GM12878 (cell line): ENCODE measurements around the gene R3HDM2. TPM values are rescaled to one million over a fixed set of nuclear protein-coding genes. Genes with fewer than 3 reads are reported as not detected.

Experiments used
- ATAC-seq: fragments of 200-7000 bp; cut with Tn5 transposase; 3 replicates; pipeline ENCODE4 v1.9.1; 2020; ENCODE audit warnings: mild to moderate bottlenecking, moderate library complexity
- BruUV-seq: library from RNA; stranded (reverse); fragments of 400-500 nt; replicated peaks from 2 replicates; lab custom pipeline; 2021; lab: Mats Ljungman, UMichigan
- CTCF ChIA-PET: fragments of 300-600 bp; sonication (Branson Sonifier 250); formaldehyde crosslinking; extraction: SDS; loops from one replicate; lab custom pipeline; 2021; ENCODE audit warnings: inconsistent platforms; lab: Yijun Ruan, JAX
- POLR2A ChIA-PET: fragments of 350-600 bp; formaldehyde crosslinking; extraction: SDS; loops from one replicate; lab custom pipeline; 2021; ENCODE audit warnings: inconsistent platforms; lab: Charles Lee
- RAD21 ChIA-PET: fragments of 300-600 bp; sonication (Branson Sonifier 250); formaldehyde crosslinking; loops from one replicate; lab custom pipeline; 2023; ENCODE audit warnings: antibody characterized with exemption; ENCODE audit not compliant: unreplicated experiment; lab: Charles Lee
- SMC1A ChIA-PET: fragments of 300-600 bp; sonication (Branson Sonifier 250); formaldehyde crosslinking; loops from one replicate; lab custom pipeline; 2023; ENCODE audit not compliant: unreplicated experiment, uncharacterized antibody; lab: Charles Lee
- DNase-seq: peaks from one replicate; pipeline ENCODE4 v3.0.0-alpha.2; 2011; ENCODE audit warnings: low read depth, low spot score
- FAIRE-seq: peaks from 3 replicates; lab custom pipeline; 2011; peaks lifted over from hg19 to GRCh38; lab: Jason Lieb, UNC
- H2AFZ ChIP-seq: 2 replicates; pipeline ENCODE4 v1.6.0; 2011; ENCODE audit warnings: low read depth, low read length, control low read depth; ENCODE audit not compliant: control insufficient read depth
- H3K27ac ChIP-seq: 2 replicates; pipeline ENCODE4 v1.5.1; 2011; ENCODE audit warnings: control low read depth; ENCODE audit not compliant: control insufficient read depth, insufficient read depth
- H3K27me3 ChIP-seq, 2 experiments: replicated peaks in 1 of 2; 2 replicates each; pipeline versions ENCODE4 v1.6.0 to v1.6.1; 2011; ENCODE audit warnings: low read length in 1 of 2; ENCODE audit not compliant: control insufficient read depth in 2 of 2, insufficient read depth in 2 of 2
- H3K36me3 ChIP-seq, 2 experiments: 2 replicates each; pipeline ENCODE4 v1.5.1; 2011; ENCODE audit warnings: low read length in 1 of 2; ENCODE audit not compliant: control insufficient read depth in 2 of 2, insufficient read depth in 2 of 2
- H3K4me1 ChIP-seq: 2 replicates; pipeline ENCODE4 v1.6.1; 2011; ENCODE audit warnings: mild to moderate bottlenecking, low read length, moderate library complexity, mixed read lengths; ENCODE audit not compliant: control insufficient read depth, insufficient read depth
- H3K4me2 ChIP-seq: 2 replicates; pipeline ENCODE4 v1.6.0; 2011; ENCODE audit warnings: control low read depth; ENCODE audit not compliant: control insufficient read depth, insufficient read depth
- H3K4me3 ChIP-seq: fragments of 200-600 bp; sonication (generic); 2 replicates; pipeline ENCODE4 v1.5.1; 2016
- H3K79me2 ChIP-seq: 2 replicates; pipeline ENCODE4 v1.6.0; 2011; ENCODE audit warnings: low read length; ENCODE audit not compliant: control insufficient read depth, insufficient read depth
- H3K9ac ChIP-seq: 2 replicates; pipeline ENCODE4 v1.8.0; 2011; ENCODE audit warnings: low read length, control low read depth, mixed read lengths; ENCODE audit not compliant: control insufficient read depth, insufficient read depth
- H3K9me3 ChIP-seq: replicated peaks from 3 replicates; pipeline ENCODE4 v1.5.1; 2011; ENCODE audit warnings: mild to moderate bottlenecking, low read length; ENCODE audit not compliant: control insufficient read depth, insufficient read depth
- H4K20me1 ChIP-seq: 2 replicates; pipeline ENCODE4 v1.6.0; 2011; ENCODE audit not compliant: control insufficient read depth, insufficient read depth
- BRCA1 ChIP-seq: IDR thresholded peaks from 2 replicates; pipeline ENCODE4 v1.6.1; 2011; ENCODE audit warnings: low read depth, low read length, improper control_type of control experiment
- CEBPZ ChIP-seq: fragments of 150-350 bp; IDR thresholded peaks from 2 replicates; pipeline ENCODE4 v1.6.1; 2016; ENCODE audit warnings: low read depth, low read length
- NBN ChIP-seq: fragments of 450-650 bp; IDR thresholded peaks from 2 replicates; pipeline ENCODE4 v1.6.1; 2016
- POU2F2 ChIP-seq: IDR thresholded peaks from 3 replicates; pipeline ENCODE4 v1.6.1; 2011; ENCODE audit warnings: low read depth, mild to moderate bottlenecking, low read length, borderline replicate concordance
- RCOR1 ChIP-seq: conservative IDR thresholded peaks from 2 replicates; pipeline ENCODE4 v1.6.1; 2012; ENCODE audit warnings: low read depth, low read length, improper control_type of control experiment
- RELA ChIP-seq: fragments of 450-650 bp; IDR thresholded peaks from 2 replicates; pipeline ENCODE4 v1.8.0; 2014; ENCODE audit warnings: borderline replicate concordance; ENCODE audit not compliant: partially characterized antibody
- TCF12 ChIP-seq: IDR thresholded peaks from 2 replicates; pipeline ENCODE4 v1.6.1; 2011; ENCODE audit warnings: low read depth, mild to moderate bottlenecking, low read length
- WGBS: methylation state at CpG from one replicate; pipeline ENCODE4 v1.1.6; 2016; ENCODE audit warnings: low lambda C conversion rate; ENCODE audit not compliant: insufficient replicate concordance, insufficient coverage; ENCODE audit errors: missing lambda C conversion rate; 5-methylcytosine and 5-hydroxymethylcytosine counted together
- in situ Hi-C: fragments of 300-500 bp; cut with MboI; formaldehyde crosslinking; loops from 9 replicates; pipeline ENCODE4 v1.14.3; 2018; ENCODE audit warnings: mixed read lengths
- intact Hi-C: fragments of 100-400 bp; cut with micrococcal nuclease; formaldehyde crosslinking; loops from one replicate; pipeline ENCODE4 v1.14.2; 2022; ENCODE audit not compliant: unreplicated experiment
- polyA plus RNA-seq, 11 experiments: library from polyadenylated mRNA; depleted of rRNA in 4 of 11; unstranded in 6 of 11; stranded (reverse) in 5 of 11; fragments of >200 nt; fragmentation: Nextera tagmentation in 4 of 11; fragmentation: Illumina TruSeq in 1 of 11; extraction: Ambion mirVana in 4 of 11; extraction: Trizol in 1 of 11; gene quantifications; 1 replicate in 1 of 11; 2 replicates in 10 of 11; pipeline versions ENCODE4 v1.2.1 to v1.2.3, GENCODE V29; 2011 to 2016; ENCODE audit warnings: inconsistent platforms in 2 of 11, missing spikeins in 2 of 11, low read depth in 1 of 11
- total RNA-seq, 4 experiments: library from RNA; depleted of rRNA in 3 of 4; stranded (reverse); fragments of >200 nt in 3 of 4; fragmentation: Illumina TruSeq in 1 of 4; extraction: Trizol in 1 of 4; gene quantifications; 2 replicates each; pipeline versions ENCODE4 v1.2.1 to v1.2.3, GENCODE V29; 2013 to 2021
- TF ChIP-seq, protein P1 (sequence below): fragments of 150-350 bp; IDR thresholded peaks from 2 replicates; pipeline ENCODE4 v1.6.1; 2014; ENCODE audit warnings: mild to moderate bottlenecking, low read depth, low read length
- TF ChIP-seq, protein P2 (sequence below): fragments of 450-650 bp; IDR thresholded peaks from 2 replicates; pipeline ENCODE4 v1.6.1; 2016; ENCODE audit warnings: mild to moderate bottlenecking, moderate library complexity, borderline replicate concordance
- TF ChIP-seq, protein P3 (sequence below): fragments of 450-650 bp; IDR thresholded peaks from 2 replicates; pipeline ENCODE4 v1.6.1; 2016; ENCODE audit warnings: mild to moderate bottlenecking

The R3HDM2 gene
- total and polyA plus RNA-seq, 10 of the 15 experiments (the other 5 are each of a cell fraction or from before 2014, with no cell fraction given) = 4.6 to 26.1 (median 11.2) TPM

- Histone ChIP-seq H2AFZ (peak overlapping the region; percentile 87), H3K27ac (no peak overlapping the region), H3K27me3 (0 out of 4 replicates have a peak, but pooled peaks cover 0 to 4% of the 10 kb centered on the region in 2 experiments), H3K9me3 (no peaks in the 10 kb centered on the region), H3K4me2 (peak overlapping the region; percentile 100), H3K36me3 (0 out of 4 replicates have a peak, but pooled peaks cover 0 to 3% of the 10 kb centered on the region in 2 experiments), H3K9ac (peak overlapping the region; percentile 67; the same call in 1 of the 2 replicates), H3K4me3 (peak overlapping the region; percentile 68), H3K79me2 (no peaks in the 10 kb centered on the region), H4K20me1 (0 out of 2 replicates have a peak, but pooled peaks cover 2% of the 10 kb centered on the region), H3K4me1 (peaks cover 35% of the 10 kb centered on the region)
- CTCF ChIA-PET = interaction anchor here (0.7 to 7.5 kb wide), 18 partner anchors 9 to 279 kb away, joined by 3 to 114 read pairs (median 4); partner anchors contain the start of genes ARHGAP9, DCTN2, INHBE and SHMT2
- under 1% methylated on average over 19 of the region's 28 CpGs for WGBS
- POLR2A ChIA-PET = interaction anchor here (0.7 to 3.0 kb wide), 4 partner anchors 9 to 182 kb away, joined by 3 to 16 read pairs (median 4); no protein-coding TSS in a partner anchor
- RAD21 ChIA-PET = interaction anchor here (1.2 to 4.7 kb wide), 4 partner anchors 9 to 220 kb away, joined by 3 to 35 read pairs (median 4); partner anchors contain the start of gene INHBE
- intact Hi-C loops (loop anchor here (5.0 kb wide), 1 partner anchor 60 kb away; the partner anchor contains the start of genes DDIT3 and MBD6), in situ Hi-C loops (no loop called here)
- FAIRE-seq = peak; percentile 84
- peak; percentile 82 for ATAC-seq
- no TSS peak for BruUV-seq
- SMC1A ChIA-PET = interaction anchor here (0.6 to 2.8 kb wide), 8 partner anchors 9 to 154 kb away, joined by 3 to 18 read pairs (median 3); no protein-coding TSS in a partner anchor
- peak; percentile 81 for DNase-seq
- TF ChIP-seq NBN (peak; percentile 83), POU2F2 (peak; percentile 62; the same call in 1 of the 3 replicates), BRCA1 (no peak), RELA (peak; percentile 23), RCOR1 (0 out of 2 replicates have a peak, but pooled peaks have one; percentile 41), TCF12 (peak; percentile 93), CEBPZ (no peak)
- TF ChIP-seq, protein P1, sequence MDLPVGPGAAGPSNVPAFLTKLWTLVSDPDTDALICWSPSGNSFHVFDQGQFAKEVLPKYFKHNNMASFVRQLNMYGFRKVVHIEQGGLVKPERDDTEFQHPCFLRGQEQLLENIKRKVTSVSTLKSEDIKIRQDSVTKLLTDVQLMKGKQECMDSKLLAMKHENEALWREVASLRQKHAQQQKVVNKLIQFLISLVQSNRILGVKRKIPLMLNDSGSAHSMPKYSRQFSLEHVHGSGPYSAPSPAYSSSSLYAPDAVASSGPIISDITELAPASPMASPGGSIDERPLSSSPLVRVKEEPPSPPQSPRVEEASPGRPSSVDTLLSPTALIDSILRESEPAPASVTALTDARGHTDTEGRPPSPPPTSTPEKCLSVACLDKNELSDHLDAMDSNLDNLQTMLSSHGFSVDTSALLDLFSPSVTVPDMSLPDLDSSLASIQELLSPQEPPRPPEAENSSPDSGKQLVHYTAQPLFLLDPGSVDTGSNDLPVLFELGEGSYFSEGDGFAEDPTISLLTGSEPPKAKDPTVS = no peak
- TF ChIP-seq, protein P2, sequence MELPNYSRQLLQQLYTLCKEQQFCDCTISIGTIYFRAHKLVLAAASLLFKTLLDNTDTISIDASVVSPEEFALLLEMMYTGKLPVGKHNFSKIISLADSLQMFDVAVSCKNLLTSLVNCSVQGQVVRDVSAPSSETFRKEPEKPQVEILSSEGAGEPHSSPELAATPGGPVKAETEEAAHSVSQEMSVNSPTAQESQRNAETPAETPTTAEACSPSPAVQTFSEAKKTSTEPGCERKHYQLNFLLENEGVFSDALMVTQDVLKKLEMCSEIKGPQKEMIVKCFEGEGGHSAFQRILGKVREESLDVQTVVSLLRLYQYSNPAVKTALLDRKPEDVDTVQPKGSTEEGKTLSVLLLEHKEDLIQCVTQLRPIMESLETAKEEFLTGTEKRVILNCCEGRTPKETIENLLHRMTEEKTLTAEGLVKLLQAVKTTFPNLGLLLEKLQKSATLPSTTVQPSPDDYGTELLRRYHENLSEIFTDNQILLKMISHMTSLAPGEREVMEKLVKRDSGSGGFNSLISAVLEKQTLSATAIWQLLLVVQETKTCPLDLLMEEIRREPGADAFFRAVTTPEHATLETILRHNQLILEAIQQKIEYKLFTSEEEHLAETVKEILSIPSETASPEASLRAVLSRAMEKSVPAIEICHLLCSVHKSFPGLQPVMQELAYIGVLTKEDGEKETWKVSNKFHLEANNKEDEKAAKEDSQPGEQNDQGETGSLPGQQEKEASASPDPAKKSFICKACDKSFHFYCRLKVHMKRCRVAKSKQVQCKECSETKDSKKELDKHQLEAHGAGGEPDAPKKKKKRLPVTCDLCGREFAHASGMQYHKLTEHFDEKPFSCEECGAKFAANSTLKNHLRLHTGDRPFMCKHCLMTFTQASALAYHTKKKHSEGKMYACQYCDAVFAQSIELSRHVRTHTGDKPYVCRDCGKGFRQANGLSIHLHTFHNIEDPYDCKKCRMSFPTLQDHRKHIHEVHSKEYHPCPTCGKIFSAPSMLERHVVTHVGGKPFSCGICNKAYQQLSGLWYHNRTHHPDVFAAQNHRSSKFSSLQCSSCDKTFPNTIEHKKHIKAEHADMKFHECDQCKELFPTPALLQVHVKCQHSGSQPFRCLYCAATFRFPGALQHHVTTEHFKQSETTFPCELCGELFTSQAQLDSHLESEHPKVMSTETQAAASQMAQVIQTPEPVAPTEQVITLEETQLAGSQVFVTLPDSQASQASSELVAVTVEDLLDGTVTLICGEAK = peak; percentile 33; the same call in 1 of the 2 replicates
- TF ChIP-seq, protein P3, sequence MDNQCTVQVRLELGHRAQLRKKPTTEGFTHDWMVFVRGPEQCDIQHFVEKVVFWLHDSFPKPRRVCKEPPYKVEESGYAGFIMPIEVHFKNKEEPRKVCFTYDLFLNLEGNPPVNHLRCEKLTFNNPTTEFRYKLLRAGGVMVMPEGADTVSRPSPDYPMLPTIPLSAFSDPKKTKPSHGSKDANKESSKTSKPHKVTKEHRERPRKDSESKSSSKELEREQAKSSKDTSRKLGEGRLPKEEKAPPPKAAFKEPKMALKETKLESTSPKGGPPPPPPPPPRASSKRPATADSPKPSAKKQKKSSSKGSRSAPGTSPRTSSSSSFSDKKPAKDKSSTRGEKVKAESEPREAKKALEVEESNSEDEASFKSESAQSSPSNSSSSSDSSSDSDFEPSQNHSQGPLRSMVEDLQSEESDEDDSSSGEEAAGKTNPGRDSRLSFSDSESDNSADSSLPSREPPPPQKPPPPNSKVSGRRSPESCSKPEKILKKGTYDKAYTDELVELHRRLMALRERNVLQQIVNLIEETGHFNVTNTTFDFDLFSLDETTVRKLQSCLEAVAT = 0 out of 2 replicates have a peak, but pooled peaks have one; percentile 27
Measured at GRCh38 chr12:57462251-57462911, 31.5 kb upstream of the R3HDM2 start.
